Measurements from ENCODE around the gene BCAR1. TPM values are rescaled to one million over a fixed set of nuclear protein-coding genes. Genes with fewer than 3 reads are reported as not detected.

The BCAR1 gene
- total and polyA plus RNA-seq, 2 of the 13 experiments (the other 11 are each of a cell fraction or from before 2014, with no cell fraction given), result 48.1 to 51.7 TPM

GRCh38 chr16:75226550-75227360, 24.7 kb downstream of the BCAR1 start (continued):
- TF ChIP-seq PATZ1 (CRISPR knock-in tag; IDR thresholded peaks at IDR 0.05), result no peak
- TF ChIP-seq SALL2 (CRISPR knock-in tag; IDR thresholded peaks at IDR 0.05), result no peak
- TF ChIP-seq IRF1 (CRISPR knock-in tag; IDR thresholded peaks at IDR 0.05; ENCODE audit: low read depth), result no peak
- TF ChIP-seq SRY (CRISPR knock-in tag; IDR thresholded peaks at IDR 0.05), result 0 out of 2 replicates have a peak, but pooled peaks have one; percentile 48
- TF ChIP-seq ZNF431 (CRISPR knock-in tag; IDR thresholded peaks at IDR 0.05; ENCODE audit: borderline replicate concordance, low read depth), result no peak
- TF ChIP-seq HNRNPL (IDR thresholded peaks at IDR 0.05; ENCODE audit: low read depth, low read length), result peak; percentile 80
- no peak for TF ChIP-seq KLF13 (CRISPR knock-in tag; IDR thresholded peaks at IDR 0.05)
- TF ChIP-seq ZNF839 (CRISPR knock-in tag; IDR thresholded peaks at IDR 0.05; ENCODE audit: borderline replicate concordance), result no peak
- TF ChIP-seq KDM6A (CRISPR knock-in tag; IDR thresholded peaks at IDR 0.05; ENCODE audit: low read depth), result no peak
- TF ChIP-seq FOXA3 (CRISPR knock-in tag; IDR thresholded peaks at IDR 0.05), result no peak
- TF ChIP-seq RCOR2 (CRISPR knock-in tag; IDR thresholded peaks at IDR 0.05), result no peak
- no peak for TF ChIP-seq ATM (IDR thresholded peaks at IDR 0.05; ENCODE audit: borderline replicate concordance)
- no peak for TF ChIP-seq HNF1A (IDR thresholded peaks at IDR 0.05; ENCODE audit: low read depth)
- TF ChIP-seq HNF1A (CRISPR knock-in tag; IDR thresholded peaks at IDR 0.05; ENCODE audit: borderline replicate concordance), result no peak
- no peak for TF ChIP-seq MTA3 (CRISPR knock-in tag; IDR thresholded peaks at IDR 0.05)
- no peak for TF ChIP-seq TRIM22 (IDR thresholded peaks at IDR 0.05)
- no peak; the same call in 1 of the 2 replicates for TF ChIP-seq MED1 (CRISPR knock-in tag; IDR thresholded peaks at IDR 0.05)
- peak; percentile 74 for TF ChIP-seq RBM22 (optimal IDR thresholded peaks at IDR 0.05; ENCODE audit: low read length)
- TF ChIP-seq ZNF616 (CRISPR knock-in tag; IDR thresholded peaks at IDR 0.05; ENCODE audit: low read depth), result no peak
- no peak for TF ChIP-seq GATAD2A (CRISPR knock-in tag; IDR thresholded peaks at IDR 0.05)
- no peak for TF ChIP-seq BORCS8-MEF2B (CRISPR knock-in tag; IDR thresholded peaks at IDR 0.05)
- TF ChIP-seq JDP2 (CRISPR knock-in tag; IDR thresholded peaks at IDR 0.05; ENCODE audit: borderline replicate concordance), result no peak

All from HepG2 (cell line).